ENCODE measurements around the gene PIK3C2B.

The PIK3C2B gene

DNA sequence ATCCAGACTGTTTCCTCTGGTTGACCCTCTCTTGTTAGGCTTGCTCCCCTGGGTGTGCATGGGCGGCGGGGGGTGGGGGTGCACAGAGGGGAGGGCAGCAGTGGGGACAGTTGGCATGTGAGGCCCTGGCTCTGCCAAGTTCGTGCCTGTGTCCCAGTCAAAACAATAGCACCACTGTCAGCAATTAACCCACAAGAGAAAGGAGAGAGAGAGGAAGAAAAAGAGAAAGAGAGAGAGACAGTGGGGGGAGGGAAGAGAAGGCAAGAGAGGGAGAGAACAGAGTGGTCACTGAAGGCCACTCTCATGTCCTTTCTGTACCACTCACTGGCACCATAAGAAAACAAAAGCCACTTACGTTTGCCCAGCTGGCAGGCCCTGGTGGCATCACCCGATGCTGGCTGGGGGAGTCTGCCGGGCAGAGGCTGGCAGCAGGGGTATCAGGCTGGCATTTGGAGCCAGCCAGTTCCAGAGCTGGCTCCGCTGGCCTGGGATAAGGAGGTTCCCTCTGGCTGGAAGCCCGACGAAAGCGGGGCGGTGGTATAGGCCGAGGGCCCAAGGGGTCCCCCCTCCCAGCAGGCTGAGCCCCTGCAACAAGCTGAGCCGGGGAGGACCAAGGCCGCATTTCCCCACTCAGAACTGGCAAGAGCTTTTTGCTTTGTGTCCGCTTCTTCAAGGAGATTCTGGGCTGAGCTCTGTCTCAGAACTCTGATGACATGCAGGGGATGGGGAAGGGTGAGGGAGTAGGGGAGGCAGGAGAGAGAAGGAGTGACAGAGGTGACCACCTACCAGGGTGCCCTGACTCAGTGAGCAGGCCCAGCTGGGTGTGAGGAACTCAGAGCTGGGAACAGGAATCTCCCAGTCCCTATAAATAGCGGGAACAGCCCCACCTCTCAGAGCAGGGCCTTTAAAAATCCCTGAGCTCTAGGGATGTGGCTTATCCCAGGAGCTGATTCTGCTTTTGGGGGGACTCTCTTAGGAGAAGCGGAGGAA lies 27.9 kb downstream of the PIK3C2B start:
- peaks cover 70% of the 10 kb centered on the region for H3K36me3 Mint-ChIP-seq (ENCODE audit: low read depth)
- no peak for DNase-seq
- peaks cover 4% of the 10 kb centered on the region for H3K9me3 Mint-ChIP-seq
- H3K4me3 Mint-ChIP-seq: no peak overlapping the region
- no peaks in the 10 kb centered on the region for H3K27me3 Mint-ChIP-seq (ENCODE audit: low read depth, poor library complexity)
- H3K4me1 Mint-ChIP-seq: peaks cover 33% of the 10 kb centered on the region
- H3K27ac Mint-ChIP-seq: peak overlapping the region; percentile 88
- TF ChIP-seq, protein P1, sequence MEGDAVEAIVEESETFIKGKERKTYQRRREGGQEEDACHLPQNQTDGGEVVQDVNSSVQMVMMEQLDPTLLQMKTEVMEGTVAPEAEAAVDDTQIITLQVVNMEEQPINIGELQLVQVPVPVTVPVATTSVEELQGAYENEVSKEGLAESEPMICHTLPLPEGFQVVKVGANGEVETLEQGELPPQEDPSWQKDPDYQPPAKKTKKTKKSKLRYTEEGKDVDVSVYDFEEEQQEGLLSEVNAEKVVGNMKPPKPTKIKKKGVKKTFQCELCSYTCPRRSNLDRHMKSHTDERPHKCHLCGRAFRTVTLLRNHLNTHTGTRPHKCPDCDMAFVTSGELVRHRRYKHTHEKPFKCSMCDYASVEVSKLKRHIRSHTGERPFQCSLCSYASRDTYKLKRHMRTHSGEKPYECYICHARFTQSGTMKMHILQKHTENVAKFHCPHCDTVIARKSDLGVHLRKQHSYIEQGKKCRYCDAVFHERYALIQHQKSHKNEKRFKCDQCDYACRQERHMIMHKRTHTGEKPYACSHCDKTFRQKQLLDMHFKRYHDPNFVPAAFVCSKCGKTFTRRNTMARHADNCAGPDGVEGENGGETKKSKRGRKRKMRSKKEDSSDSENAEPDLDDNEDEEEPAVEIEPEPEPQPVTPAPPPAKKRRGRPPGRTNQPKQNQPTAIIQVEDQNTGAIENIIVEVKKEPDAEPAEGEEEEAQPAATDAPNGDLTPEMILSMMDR (IDR thresholded peaks at IDR 0.05): no peak

- peaks cover 40% of the 10 kb centered on the region for H3K4me1 Mint-ChIP-seq
- peaks cover 4% of the 10 kb centered on the region for H3K9me3 Mint-ChIP-seq
- peaks cover 76% of the 10 kb centered on the region for H3K36me3 Mint-ChIP-seq (ENCODE audit: low read depth)
- H3K4me3 Mint-ChIP-seq: no peak overlapping the region
- H3K27me3 Mint-ChIP-seq (ENCODE audit: low read depth, poor library complexity): no peaks in the 10 kb centered on the region
- TF ChIP-seq, protein P1 (IDR thresholded peaks at IDR 0.05): no peak
- peak overlapping the region; percentile 88 for H3K27ac Mint-ChIP-seq
- DNase-seq: no peak
Measured at GRCh38 chr1:204465546-204466415, 28.8 kb downstream of the PIK3C2B start.

- Mint-ChIP-seq H3K27ac (no peak overlapping the region), H3K4me3 (no peak overlapping the region), H3K36me3 (ENCODE audit: low read depth) (peaks cover 76% of the 10 kb centered on the region), H3K4me1 (peaks cover 45% of the 10 kb centered on the region), H3K27me3 (ENCODE audit: low read depth, poor library complexity) (no peaks in the 10 kb centered on the region), H3K9me3 (no peaks in the 10 kb centered on the region)
- TF ChIP-seq, protein P1 (IDR thresholded peaks at IDR 0.05): no peak
- no peak for DNase-seq
Measured at GRCh38 chr1:204464701-204465100, 29.9 kb downstream of the PIK3C2B start.

DNA sequence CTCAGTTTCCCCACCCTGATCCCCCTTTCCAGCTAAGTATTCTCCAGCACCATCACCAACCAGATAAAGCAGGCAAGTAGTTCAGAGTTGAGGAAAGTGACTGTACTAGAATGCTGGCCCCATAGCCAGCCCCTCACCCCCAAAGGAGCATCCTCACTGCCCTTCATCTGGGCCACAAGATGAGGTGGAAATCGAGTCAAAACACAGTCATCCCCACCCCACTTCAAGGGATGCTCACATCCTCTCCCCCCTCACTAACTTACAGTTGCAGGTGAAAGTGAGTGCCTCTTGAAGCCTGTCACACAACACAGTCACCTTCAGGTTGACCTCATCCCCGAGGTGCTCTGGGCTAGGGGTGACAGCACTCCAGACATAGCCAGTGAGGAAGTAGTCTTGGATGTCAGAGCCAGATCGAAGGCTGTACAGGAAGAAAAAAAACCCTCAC lies 30.4 kb downstream of the PIK3C2B start:
- no peak overlapping the region for H3K4me3 Mint-ChIP-seq
- no peaks in the 10 kb centered on the region for H3K9me3 Mint-ChIP-seq
- TF ChIP-seq, protein P1 (IDR thresholded peaks at IDR 0.05): no peak
- DNase-seq: no peak
- H3K27ac Mint-ChIP-seq: no peak overlapping the region
- H3K36me3 Mint-ChIP-seq (ENCODE audit: low read depth): peaks cover 76% of the 10 kb centered on the region
- H3K27me3 Mint-ChIP-seq (ENCODE audit: low read depth, poor library complexity): no peaks in the 10 kb centered on the region
- H3K4me1 Mint-ChIP-seq: peaks cover 48% of the 10 kb centered on the region

DNA sequence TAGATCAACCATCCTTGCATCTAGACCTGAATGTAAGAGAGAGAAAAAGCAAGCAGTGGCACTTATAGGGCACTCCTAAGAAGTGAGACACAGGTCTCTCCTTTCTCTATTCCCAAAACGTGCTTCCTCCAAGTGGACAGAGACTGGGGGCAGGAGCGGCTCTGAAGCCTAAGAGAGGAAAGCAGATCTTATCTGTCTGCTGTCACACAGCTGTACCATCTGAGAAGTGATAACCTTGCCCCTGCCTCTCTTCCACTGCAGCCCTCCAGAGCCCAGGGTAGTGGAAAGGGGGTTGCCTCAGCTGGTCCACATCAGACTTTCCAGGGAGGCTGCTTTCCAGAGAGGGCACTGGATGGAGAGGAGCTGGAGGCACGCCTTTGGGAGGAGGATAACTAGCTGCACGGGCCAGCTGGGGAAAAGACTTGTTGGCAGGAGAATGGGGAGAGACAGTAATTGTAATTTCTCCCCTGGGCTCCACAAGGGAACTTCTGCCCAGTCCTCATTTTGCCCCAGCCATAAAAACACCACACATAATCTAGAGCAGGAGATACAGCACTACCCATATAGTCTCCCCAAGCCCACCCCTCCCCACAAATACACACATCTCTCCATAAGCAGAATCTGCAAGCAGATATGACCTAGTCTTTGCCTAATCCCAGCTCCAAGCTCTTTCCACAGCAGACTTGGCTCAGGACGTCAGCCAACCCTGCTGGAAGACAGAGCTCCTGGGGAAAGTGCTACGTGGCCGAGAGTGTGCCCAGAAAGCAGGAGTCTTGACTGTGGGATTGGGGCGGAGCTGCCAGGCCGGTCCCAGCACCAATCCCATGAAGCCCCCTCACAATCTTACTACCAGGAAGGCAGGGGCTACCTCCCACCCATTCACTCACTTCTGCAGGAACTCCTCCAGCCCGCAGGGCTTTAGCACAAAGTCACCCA lies 31.2 kb downstream of the PIK3C2B start:
- H3K4me1 Mint-ChIP-seq: peaks cover 55% of the 10 kb centered on the region
- no peak for DNase-seq

More for the DNA sequence above, 31.2 kb downstream of the PIK3C2B start:
- no peak overlapping the region for H3K27ac Mint-ChIP-seq
- TF ChIP-seq, protein P1 (IDR thresholded peaks at IDR 0.05): no peak
- no peak overlapping the region for H3K4me3 Mint-ChIP-seq
- H3K27me3 Mint-ChIP-seq (ENCODE audit: low read depth, poor library complexity): no peaks in the 10 kb centered on the region
- H3K36me3 Mint-ChIP-seq (ENCODE audit: low read depth): peaks cover 73% of the 10 kb centered on the region
- no peaks in the 10 kb centered on the region for H3K9me3 Mint-ChIP-seq
